T47D (cell line): ENCODE results near the gene OSBPL9.
"Not testable (repeated sequence)": the region's sequence is repeated elsewhere in the genome, so short reads cannot be mapped to it uniquely, and the experiment has no call there.

Experiments used
- DNase-seq, 2 experiments: peaks; one replicate each; pipeline versions ENCODE4 v3.0.0 to v3.0.0-alpha.2; 2011 to 2012; ENCODE audit warnings: low read depth in 1 of 2, low spot score in 1 of 2
- JUND ChIP-seq: IDR thresholded peaks from 2 replicates; pipeline ENCODE4 v1.6.1; 2012; ENCODE audit warnings: low read depth
- in situ Hi-C: cut with HindIII; loops from 2 replicates; pipeline ENCODE4 v1.10.0; 2016; ENCODE audit warnings: low sequenced_read_pairs, low pct_unique_long_range_greater_than_20kb

The OSBPL9 gene

DNA sequence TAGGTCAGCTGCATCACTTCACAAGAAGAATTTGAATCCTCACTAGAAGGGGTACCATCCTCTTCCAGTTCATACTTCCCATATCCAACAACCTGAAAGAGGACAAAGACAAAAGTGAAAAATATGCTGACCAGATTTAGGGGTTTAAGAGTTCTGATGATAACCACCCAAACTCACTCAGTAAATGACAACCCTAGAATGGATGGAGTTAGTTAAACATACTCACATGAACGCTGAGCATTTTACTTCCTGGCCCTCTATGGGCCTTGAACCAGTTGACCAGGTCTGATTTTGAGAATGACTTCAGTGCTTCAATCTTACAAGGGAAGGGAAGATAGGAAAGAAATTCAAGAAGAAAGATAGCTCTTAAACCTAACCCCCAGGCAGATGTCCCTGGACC is 172.4 kb downstream of the OSBPL9 start:
- in situ Hi-C loops: no loop called here
- DNase-seq: no peak
- no peak for TF ChIP-seq JUND

DNA sequence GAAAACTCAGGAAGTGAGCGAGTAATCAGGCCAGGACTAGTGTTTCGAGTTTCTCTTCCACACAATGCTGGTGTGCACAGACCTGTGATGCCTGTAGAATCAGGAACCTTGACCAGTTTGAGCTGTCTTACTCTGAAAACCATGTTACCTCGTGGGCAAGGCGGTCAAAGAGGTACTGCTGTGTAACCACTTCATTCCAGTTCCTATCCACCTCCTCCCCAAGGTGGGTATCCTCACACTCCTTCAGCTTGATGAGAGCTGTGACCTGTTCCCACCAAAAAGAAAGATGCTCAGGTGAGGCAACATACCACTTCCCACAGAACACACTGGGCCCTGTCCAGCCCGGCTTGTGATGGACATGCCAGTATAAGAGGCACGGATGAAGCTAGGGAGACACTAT is 173.5 kb downstream of the OSBPL9 start:
- DNase-seq: no peak
- in situ Hi-C loops: no loop called here
- TF ChIP-seq JUND: no peak

GRCh38 chr1:51791888-51792287 is 175.0 kb downstream of the OSBPL9 start:
- no peak for TF ChIP-seq JUND
- DNase-seq: no peak
- in situ Hi-C loops: no loop called here

DNA sequence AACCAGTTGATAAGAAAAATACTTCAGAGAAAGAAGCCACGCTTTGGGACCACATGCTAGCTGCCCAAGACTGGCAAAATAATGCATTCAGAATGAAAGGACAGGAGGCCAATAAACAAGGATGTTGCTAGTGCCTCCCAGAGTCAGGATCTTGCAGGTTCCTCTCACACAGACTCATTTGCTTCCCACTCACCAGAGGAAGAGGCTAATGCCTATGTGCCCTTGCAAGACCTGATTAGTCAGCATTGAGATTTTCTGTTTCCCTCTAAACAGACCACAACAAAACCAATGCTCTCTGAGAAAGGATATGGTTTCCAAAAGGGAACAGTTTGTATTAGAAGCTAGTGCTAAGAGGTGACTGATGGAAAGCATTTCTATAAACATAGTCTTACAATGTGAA is 176.0 kb downstream of the OSBPL9 start:
- in situ Hi-C loops: no loop called here
- TF ChIP-seq JUND: no peak
- no peak for DNase-seq

GRCh38 chr1:51794260-51794659 is 177.4 kb downstream of the OSBPL9 start:
- TF ChIP-seq JUND: no peak
- in situ Hi-C loops: no loop called here
- DNase-seq: no peak

- TF ChIP-seq JUND: no peak
- in situ Hi-C loops: no loop called here
- DNase-seq: no peak
Observed at GRCh38 chr1:51794868-51795267, 178.0 kb downstream of the OSBPL9 start.

DNA sequence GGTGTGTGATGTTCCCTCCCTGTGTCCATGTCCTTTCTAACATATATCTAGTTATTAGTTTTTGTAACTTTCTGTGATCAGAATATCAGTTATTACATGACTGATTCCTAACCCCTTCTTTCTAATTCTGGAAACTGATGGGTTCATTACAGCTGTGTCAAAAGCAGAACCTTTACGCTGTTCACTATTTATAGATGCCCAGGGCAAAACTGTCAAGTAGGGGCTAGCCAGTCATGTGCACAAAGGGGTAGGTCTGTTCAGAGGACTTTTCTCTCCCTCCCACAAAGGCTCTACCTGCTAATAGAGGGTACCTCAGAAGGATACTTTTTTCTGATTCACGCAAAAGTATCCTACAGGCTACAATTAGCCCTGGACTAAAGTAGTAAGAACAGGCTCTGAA is 182.5 kb downstream of the OSBPL9 start:
- no peak for DNase-seq
- in situ Hi-C loops: no loop called here

DNA sequence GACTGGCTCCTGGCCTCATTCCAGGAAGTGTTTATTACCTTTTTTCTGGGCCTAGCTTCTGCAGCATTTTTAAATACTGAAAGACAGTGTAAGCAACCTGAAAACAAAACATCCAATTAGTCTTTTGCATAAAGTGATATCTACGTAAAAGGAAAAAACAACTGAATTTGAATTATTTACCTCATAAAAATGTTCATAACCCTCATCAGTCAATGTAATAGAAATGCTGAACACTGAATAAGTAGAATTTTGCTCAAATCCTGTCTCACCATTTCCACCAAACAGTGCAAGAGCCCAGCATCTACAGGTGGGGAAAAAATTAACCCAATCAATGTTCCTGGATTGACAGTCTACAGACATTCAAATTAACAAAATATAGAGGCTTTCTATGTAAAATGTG is 197.6 kb downstream of the OSBPL9 start:
- in situ Hi-C loops: no loop called here
- DNase-seq: no peak
- no peak for TF ChIP-seq JUND

More for the DNA sequence above, 182.5 kb downstream of the OSBPL9 start:
- TF ChIP-seq JUND: no peak

DNA sequence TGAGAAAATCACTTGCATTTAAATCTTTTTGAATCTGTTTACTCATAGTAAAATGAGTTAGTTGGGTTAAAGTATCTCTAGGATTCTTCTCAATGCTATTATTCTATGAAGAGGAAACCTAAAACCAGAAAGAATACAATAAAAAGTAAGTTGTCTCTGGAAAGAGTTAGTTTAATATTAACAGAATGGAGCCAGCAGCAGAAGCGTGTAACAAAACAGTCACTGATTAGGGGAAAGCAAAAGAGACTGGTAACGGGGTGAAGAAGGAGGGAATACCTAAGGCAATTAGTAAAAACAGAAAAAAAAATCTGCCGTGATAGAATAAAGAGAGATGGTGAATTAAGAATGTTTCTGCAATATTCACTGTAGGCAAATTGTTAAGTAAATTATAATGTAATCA is 201.6 kb downstream of the OSBPL9 start:
- TF ChIP-seq JUND: no peak
- DNase-seq: no peak
- in situ Hi-C loops: no loop called here

DNA sequence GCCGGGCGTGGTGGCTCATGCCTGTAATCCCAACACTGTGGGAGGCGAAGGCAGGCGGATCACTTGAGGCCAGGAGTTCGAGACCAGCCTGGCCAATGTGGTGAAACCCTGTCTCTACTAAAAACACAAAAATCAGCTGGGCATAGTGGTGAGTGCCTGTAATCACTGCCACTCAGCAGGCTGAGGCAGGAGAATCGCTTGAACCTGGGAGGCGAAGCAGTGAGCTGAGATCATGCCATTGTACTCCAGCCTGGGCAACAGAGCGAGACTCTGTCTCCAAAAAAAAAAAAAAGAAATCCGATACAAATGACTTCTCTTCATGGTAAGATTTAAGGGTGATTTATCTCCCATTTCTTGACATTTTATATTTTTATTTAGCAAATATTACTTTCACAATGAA is 202.1 kb downstream of the OSBPL9 start:
- DNase-seq, in situ Hi-C loops: not testable (repeated sequence)

DNA sequence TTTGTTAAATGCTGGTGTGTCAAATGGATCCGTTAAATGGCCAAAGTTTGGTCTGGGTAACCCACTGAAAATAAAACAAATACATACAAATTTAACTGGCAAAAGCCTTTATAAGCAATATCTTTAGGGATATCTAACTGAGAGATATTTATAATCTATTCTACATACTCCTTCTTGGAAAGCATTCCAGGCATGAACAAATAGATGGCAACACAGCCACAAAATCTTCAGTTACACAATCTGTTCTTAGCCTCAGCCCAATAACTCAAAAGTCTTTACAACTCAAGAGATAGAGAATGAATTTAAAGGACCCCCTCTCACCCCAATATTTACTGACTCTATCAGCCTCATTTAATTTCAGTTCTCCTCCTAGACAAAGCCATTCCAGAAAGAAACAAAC is 202.9 kb downstream of the OSBPL9 start:
- in situ Hi-C loops: no loop called here
- DNase-seq: no peak
- no peak for TF ChIP-seq JUND

- in situ Hi-C loops: no loop called here
- TF ChIP-seq JUND: no peak
- DNase-seq: no peak
Observed at GRCh38 chr1:51829058-51829457, 212.2 kb downstream of the OSBPL9 start.

- TF ChIP-seq JUND: no peak
- in situ Hi-C loops: no loop called here
- no peak for DNase-seq
Observed at GRCh38 chr1:51833700-51834099, 216.8 kb downstream of the OSBPL9 start.

DNA sequence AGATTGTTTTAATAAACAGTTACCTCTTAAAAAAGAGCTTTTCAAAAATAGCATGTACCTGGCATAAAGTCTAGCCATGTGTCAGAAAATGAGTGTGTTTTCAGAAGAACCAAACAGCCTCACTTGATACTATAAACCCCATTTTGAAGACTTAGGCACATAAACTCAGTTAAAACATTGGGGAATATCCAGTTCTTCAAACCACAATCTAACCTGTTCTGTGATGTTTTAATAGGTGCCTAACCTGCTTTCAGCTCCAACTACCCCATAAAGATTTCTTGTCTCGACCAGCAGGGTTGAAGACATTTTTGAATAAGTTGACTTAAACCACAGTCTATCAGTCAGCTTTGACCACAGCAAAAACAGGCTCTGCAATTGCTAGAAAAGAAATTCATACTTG is 220.4 kb downstream of the OSBPL9 start:
- DNase-seq: no peak
- no peak for TF ChIP-seq JUND
- in situ Hi-C loops: no loop called here
